ENCODE data around the gene USP46.

USP46 gene

DNA sequence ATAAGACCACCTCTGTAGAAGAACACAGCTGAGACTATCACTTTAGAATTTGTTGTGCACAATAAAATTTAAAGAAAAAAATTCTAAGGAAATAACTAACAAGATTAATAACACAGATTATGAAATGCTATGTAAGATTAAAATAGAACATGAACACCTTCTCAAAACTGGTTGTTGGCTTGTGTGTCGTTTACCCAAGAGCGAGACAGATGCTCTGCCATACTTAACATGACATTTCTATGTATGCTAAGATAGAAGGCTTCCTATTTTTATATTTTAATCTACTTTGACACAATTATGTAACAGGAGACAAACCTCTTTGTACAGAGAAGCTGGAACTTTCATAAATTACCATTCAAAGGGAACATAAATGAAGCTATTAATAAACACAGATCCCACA is 30.1 kb downstream of the USP46 start:
- TF ChIP-seq, protein P1, sequence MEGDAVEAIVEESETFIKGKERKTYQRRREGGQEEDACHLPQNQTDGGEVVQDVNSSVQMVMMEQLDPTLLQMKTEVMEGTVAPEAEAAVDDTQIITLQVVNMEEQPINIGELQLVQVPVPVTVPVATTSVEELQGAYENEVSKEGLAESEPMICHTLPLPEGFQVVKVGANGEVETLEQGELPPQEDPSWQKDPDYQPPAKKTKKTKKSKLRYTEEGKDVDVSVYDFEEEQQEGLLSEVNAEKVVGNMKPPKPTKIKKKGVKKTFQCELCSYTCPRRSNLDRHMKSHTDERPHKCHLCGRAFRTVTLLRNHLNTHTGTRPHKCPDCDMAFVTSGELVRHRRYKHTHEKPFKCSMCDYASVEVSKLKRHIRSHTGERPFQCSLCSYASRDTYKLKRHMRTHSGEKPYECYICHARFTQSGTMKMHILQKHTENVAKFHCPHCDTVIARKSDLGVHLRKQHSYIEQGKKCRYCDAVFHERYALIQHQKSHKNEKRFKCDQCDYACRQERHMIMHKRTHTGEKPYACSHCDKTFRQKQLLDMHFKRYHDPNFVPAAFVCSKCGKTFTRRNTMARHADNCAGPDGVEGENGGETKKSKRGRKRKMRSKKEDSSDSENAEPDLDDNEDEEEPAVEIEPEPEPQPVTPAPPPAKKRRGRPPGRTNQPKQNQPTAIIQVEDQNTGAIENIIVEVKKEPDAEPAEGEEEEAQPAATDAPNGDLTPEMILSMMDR (conservative IDR thresholded peaks at IDR 0.05; ENCODE audit: low read depth, low read length) = no peak
- Histone ChIP-seq H2AFZ (ENCODE audit: low read depth) (no peak overlapping the region), H3K79me2 (ENCODE audit: insufficient read depth, low read depth) (no peaks in the 10 kb centered on the region), H3K9ac (no peak overlapping the region), H3K4me2 (no peak overlapping the region), H3K27me3 (ENCODE audit: insufficient read depth, low read depth) (no peaks in the 10 kb centered on the region), H3K36me3 (ENCODE audit: insufficient read depth) (no peaks in the 10 kb centered on the region), H3K4me1 (ENCODE audit: low read depth, poor library complexity, severe bottlenecking) (no peaks in the 10 kb centered on the region), H3K27ac (no peak overlapping the region), H3K4me3 (IDR thresholded peaks at IDR 0.05; ENCODE audit: insufficient read depth, low read depth, low read length) (no peak overlapping the region), H4K20me1 (ENCODE audit: insufficient read depth) (no peaks in the 10 kb centered on the region)

DNA sequence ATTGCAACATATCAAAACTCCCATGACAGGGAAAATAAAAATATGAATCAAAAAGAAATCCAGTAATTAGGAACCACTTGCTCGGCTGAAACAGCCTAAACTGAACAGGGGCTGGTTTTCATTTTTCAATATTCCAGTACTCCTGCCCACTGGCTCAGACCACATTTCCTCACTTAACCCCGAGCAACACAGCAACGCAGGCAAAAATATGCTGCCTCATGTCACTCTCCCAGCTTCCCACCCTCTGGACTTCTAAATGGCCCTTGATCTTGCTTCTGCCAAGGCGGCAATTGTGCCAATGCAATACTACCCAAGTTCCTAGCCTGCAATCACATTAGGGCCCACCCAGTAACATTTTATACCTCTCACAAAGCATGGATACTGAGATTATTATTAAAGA is 30.6 kb downstream of the USP46 start:
- Histone ChIP-seq H3K36me3 (ENCODE audit: insufficient read depth) (no peaks in the 10 kb centered on the region), H3K79me2 (ENCODE audit: insufficient read depth, low read depth) (no peaks in the 10 kb centered on the region), H3K4me3 (IDR thresholded peaks at IDR 0.05; ENCODE audit: insufficient read depth, low read depth, low read length) (no peak overlapping the region), H3K27ac (no peak overlapping the region), H4K20me1 (ENCODE audit: insufficient read depth) (no peaks in the 10 kb centered on the region), H3K27me3 (ENCODE audit: insufficient read depth, low read depth) (no peaks in the 10 kb centered on the region), H3K4me1 (ENCODE audit: low read depth, poor library complexity, severe bottlenecking) (no peaks in the 10 kb centered on the region), H3K9ac (no peak overlapping the region), H3K4me2 (no peak overlapping the region), H2AFZ (ENCODE audit: low read depth) (no peak overlapping the region)
- TF ChIP-seq, protein P1 (conservative IDR thresholded peaks at IDR 0.05; ENCODE audit: low read depth, low read length) = no peak

DNA sequence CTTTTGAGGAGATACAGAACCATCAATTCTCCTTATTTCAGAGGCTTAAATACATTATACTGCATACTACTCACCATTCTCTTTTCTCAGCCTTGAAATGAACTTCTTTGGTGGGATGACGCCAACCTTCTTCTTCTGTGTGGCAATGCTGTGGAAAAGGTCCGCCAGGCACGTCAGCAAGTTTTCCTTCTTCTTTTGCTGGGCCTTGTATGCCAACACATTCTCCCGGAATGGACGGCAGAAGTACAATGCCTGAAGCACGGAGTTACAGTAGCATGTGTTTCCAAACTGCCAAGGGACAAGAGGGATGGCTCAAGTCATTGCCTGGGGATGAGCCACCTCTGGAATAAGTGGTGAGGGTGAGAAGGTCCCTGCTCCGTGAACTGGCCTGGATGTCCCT is 31.2 kb downstream of the USP46 start:
- H3K27me3 ChIP-seq (ENCODE audit: insufficient read depth, low read depth) = no peaks in the 10 kb centered on the region
- no peak overlapping the region for H3K4me3 ChIP-seq (IDR thresholded peaks at IDR 0.05; ENCODE audit: insufficient read depth, low read depth, low read length)
- no peaks in the 10 kb centered on the region for H4K20me1 ChIP-seq (ENCODE audit: insufficient read depth)
- no peak overlapping the region for H2AFZ ChIP-seq (ENCODE audit: low read depth)
- TF ChIP-seq, protein P1 (conservative IDR thresholded peaks at IDR 0.05; ENCODE audit: low read depth, low read length) = no peak
- no peak overlapping the region for H3K27ac ChIP-seq
- no peak overlapping the region for H3K9ac ChIP-seq
- no peaks in the 10 kb centered on the region for H3K79me2 ChIP-seq (ENCODE audit: insufficient read depth, low read depth)
- H3K36me3 ChIP-seq (ENCODE audit: insufficient read depth) = no peaks in the 10 kb centered on the region
- H3K4me1 ChIP-seq (ENCODE audit: low read depth, poor library complexity, severe bottlenecking) = no peaks in the 10 kb centered on the region
- H3K4me2 ChIP-seq = no peak overlapping the region

DNA sequence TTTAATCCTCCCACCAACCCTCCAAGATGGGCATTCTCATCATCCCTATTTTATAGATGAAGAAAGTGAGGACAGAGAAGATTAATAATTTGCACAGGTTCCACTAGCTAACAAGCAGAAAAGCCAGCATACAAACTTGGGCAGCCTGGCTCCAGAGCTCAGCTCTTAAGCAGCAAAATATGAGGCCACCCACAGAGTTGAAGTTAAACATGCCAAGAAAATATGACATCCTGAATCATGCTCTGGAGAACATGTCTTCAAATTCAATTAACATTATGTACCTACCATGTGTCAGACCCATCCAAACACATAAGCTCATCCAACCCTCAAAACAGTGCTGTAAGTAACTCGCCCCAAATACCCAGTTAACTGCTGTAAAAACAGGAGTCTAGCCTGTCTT is 33.9 kb downstream of the USP46 start:
- Histone ChIP-seq H3K27me3 (ENCODE audit: insufficient read depth, low read depth) (no peaks in the 10 kb centered on the region), H3K9ac (no peak overlapping the region), H3K4me2 (no peak overlapping the region), H3K4me1 (ENCODE audit: low read depth, poor library complexity, severe bottlenecking) (no peaks in the 10 kb centered on the region), H4K20me1 (ENCODE audit: insufficient read depth) (no peaks in the 10 kb centered on the region), H3K27ac (no peak overlapping the region), H3K4me3 (IDR thresholded peaks at IDR 0.05; ENCODE audit: insufficient read depth, low read depth, low read length) (no peak overlapping the region), H2AFZ (ENCODE audit: low read depth) (no peak overlapping the region), H3K36me3 (ENCODE audit: insufficient read depth) (no peaks in the 10 kb centered on the region), H3K79me2 (ENCODE audit: insufficient read depth, low read depth) (no peaks in the 10 kb centered on the region)
- TF ChIP-seq, protein P1 (conservative IDR thresholded peaks at IDR 0.05; ENCODE audit: low read depth, low read length) = no peak

DNA sequence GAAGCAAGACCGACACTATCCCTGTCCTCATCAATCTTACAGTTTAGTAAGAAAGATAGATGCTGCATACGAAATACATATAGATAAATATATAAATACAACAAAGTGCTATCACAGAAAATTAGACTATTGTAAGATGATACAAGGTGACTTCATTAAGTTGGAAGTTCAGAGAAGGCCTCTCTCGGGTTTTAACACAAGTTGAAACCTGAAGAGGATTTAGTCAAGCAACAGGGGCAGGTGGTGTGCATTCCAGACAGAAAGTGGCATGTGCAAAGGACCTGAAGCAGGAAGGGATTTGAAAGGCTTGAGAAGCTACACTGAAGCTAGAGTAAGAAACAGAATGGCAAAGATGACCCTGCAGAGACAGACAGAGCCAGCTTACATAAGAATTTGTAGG is 36.5 kb downstream of the USP46 start:
- no peaks in the 10 kb centered on the region for H3K36me3 ChIP-seq (ENCODE audit: insufficient read depth)
- H4K20me1 ChIP-seq (ENCODE audit: insufficient read depth) = no peaks in the 10 kb centered on the region
- no peak overlapping the region for H2AFZ ChIP-seq (ENCODE audit: low read depth)
- no peaks in the 10 kb centered on the region for H3K27me3 ChIP-seq (ENCODE audit: insufficient read depth, low read depth)
- TF ChIP-seq, protein P1 (conservative IDR thresholded peaks at IDR 0.05; ENCODE audit: low read depth, low read length) = no peak
- H3K4me3 ChIP-seq (IDR thresholded peaks at IDR 0.05; ENCODE audit: insufficient read depth, low read depth, low read length) = no peak overlapping the region
- no peak overlapping the region for H3K27ac ChIP-seq
- H3K4me1 ChIP-seq (ENCODE audit: low read depth, poor library complexity, severe bottlenecking) = no peaks in the 10 kb centered on the region
- no peaks in the 10 kb centered on the region for H3K79me2 ChIP-seq (ENCODE audit: insufficient read depth, low read depth)
- H3K4me2 ChIP-seq = no peak overlapping the region
- H3K9ac ChIP-seq = no peak overlapping the region
